Lower lobe of right lung (tissue), 2 donors: ENCODE measurements around the gene RPS23. TPM values are rescaled to one million over a fixed set of nuclear protein-coding genes. Genes with fewer than 3 reads are reported as not detected.

ENCODE experiments used
- ATAC-seq, 2 donors: fragments of 200-7000 bp; cut with Tn5 transposase; one replicate each; pipeline ENCODE4 v1.9.1; 2020 to 2022; ENCODE audit warnings: mild to moderate bottlenecking in 2 of 2, moderate library complexity in 2 of 2
- DNase-seq: peaks from one replicate; pipeline ENCODE4 v3.0.0-alpha.2; 2020
- H3K27ac ChIP-seq: fragments of 200-600 bp; one replicate; pipeline ENCODE4 v1.8.0; 2022
- H3K27me3 ChIP-seq: fragments of 200-600 bp; one replicate; pipeline ENCODE4 v1.8.0; 2022; ENCODE audit warnings: low read depth
- H3K36me3 ChIP-seq: fragments of 200-600 bp; one replicate; pipeline ENCODE4 v1.8.0; 2022; ENCODE audit warnings: mild to moderate bottlenecking
- H3K4me1 ChIP-seq: fragments of 200-600 bp; one replicate; pipeline ENCODE4 v1.8.0; 2022
- H3K4me3 ChIP-seq: fragments of 200-600 bp; one replicate; pipeline ENCODE4 v1.8.0; 2022; ENCODE audit warnings: mild to moderate bottlenecking
- H3K9me3 ChIP-seq: fragments of 200-600 bp; one replicate; pipeline ENCODE4 v1.8.0; 2022
- intact Hi-C: fragments of 100-400 bp; cut with DNase I; formaldehyde crosslinking; loops from one replicate; pipeline ENCODE4 v1.11.0; 2022
- total RNA-seq: library from RNA; stranded (reverse); fragmentation: NEBNext Ultra II Directional; extraction: Animal tissue kit (Norgen Biotek cat#: 25700); gene quantifications from one replicate; pipeline ENCODE4 v1.2.1, GENCODE V29; 2021
- TF ChIP-seq, protein P1 (sequence below): fragments of 200-600 bp; IDR thresholded peaks from one replicate; pipeline ENCODE4 v1.8.0; 2022; ENCODE audit warnings: antibody characterized with exemption, mild to moderate bottlenecking
- donor health status: DM: no; HTN: yes; CAD: no; lungs with severe emphysema.

RPS23 gene
- total RNA-seq, 1 donor from 2014 or later: 1,400 TPM

DNA sequence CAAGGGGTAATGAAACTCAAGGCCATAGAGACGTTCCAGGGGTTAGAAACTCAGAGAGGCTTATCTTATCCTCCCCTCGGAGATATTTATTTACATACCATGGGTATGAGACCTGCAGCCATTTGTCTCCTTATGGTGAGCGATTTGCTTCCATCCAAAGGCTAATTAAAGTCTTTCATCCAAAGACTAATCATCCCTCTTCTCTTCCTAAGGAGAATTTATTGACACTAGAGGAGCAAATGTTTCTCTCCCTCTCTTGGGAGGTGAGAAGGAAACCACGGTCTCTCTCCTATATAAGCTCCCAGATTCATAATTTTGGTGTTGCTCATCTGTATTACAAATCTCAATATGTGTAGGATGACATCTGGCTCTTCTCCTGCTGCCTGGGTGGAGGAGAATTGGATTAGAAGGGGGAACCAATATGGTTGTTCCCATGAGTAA, 31.0 kb upstream of the RPS23 start:
- intact Hi-C loops: no loop called here
- ATAC-seq: no peak

GRCh38 chr5:82308416-82308815, 30.3 kb upstream of the RPS23 start:
- Histone ChIP-seq H3K27ac (no peak overlapping the region), H3K36me3 (no peaks in the 10 kb centered on the region), H3K9me3 (no peaks in the 10 kb centered on the region), H3K27me3 (no peaks in the 10 kb centered on the region), H3K4me1 (peaks cover 14% of the 10 kb centered on the region), H3K4me3 (no peak overlapping the region)
- TF ChIP-seq, protein P1, sequence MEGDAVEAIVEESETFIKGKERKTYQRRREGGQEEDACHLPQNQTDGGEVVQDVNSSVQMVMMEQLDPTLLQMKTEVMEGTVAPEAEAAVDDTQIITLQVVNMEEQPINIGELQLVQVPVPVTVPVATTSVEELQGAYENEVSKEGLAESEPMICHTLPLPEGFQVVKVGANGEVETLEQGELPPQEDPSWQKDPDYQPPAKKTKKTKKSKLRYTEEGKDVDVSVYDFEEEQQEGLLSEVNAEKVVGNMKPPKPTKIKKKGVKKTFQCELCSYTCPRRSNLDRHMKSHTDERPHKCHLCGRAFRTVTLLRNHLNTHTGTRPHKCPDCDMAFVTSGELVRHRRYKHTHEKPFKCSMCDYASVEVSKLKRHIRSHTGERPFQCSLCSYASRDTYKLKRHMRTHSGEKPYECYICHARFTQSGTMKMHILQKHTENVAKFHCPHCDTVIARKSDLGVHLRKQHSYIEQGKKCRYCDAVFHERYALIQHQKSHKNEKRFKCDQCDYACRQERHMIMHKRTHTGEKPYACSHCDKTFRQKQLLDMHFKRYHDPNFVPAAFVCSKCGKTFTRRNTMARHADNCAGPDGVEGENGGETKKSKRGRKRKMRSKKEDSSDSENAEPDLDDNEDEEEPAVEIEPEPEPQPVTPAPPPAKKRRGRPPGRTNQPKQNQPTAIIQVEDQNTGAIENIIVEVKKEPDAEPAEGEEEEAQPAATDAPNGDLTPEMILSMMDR: no peak
- DNase-seq (no peak), ATAC-seq (no peak)
- intact Hi-C loops: no loop called here

More for the DNA sequence above, 31.0 kb upstream of the RPS23 start:
- H3K36me3 ChIP-seq: no peaks in the 10 kb centered on the region
- no peaks in the 10 kb centered on the region for H3K27me3 ChIP-seq
- TF ChIP-seq, protein P1: no peak
- DNase-seq: no peak
- H3K9me3 ChIP-seq: no peaks in the 10 kb centered on the region
- peaks cover 15% of the 10 kb centered on the region for H3K4me1 ChIP-seq
- H3K27ac ChIP-seq: no peak overlapping the region
- H3K4me3 ChIP-seq: no peak overlapping the region

DNA sequence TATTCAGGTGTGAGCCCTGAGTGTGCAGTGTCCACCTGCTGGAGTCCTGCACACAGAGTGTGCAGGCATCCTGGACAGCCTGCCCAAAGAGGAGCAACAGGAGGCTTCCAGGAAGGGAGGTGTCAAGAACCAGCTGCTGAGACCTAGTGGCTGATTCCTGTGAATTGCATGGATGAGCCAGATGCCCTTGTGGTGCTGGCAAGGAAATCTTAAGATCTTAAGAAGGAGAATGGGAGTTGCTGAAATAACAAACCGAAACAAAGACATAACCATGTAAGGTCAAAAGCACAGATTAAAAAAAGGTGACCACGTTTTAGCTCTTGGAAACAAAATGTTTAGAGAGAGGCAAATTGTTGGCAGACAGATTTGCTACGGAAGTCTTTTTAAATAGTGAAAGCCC, 29.3 kb upstream of the RPS23 start:
- H3K9me3 ChIP-seq: no peaks in the 10 kb centered on the region
- H3K27me3 ChIP-seq: no peaks in the 10 kb centered on the region
- H3K4me3 ChIP-seq: no peak overlapping the region
- no peaks in the 10 kb centered on the region for H3K36me3 ChIP-seq
- intact Hi-C loops: no loop called here
- TF ChIP-seq, protein P1: no peak
- ATAC-seq: no peak
- no peak overlapping the region for H3K27ac ChIP-seq
- no peak for DNase-seq
- H3K4me1 ChIP-seq: peaks cover 4% of the 10 kb centered on the region

DNA sequence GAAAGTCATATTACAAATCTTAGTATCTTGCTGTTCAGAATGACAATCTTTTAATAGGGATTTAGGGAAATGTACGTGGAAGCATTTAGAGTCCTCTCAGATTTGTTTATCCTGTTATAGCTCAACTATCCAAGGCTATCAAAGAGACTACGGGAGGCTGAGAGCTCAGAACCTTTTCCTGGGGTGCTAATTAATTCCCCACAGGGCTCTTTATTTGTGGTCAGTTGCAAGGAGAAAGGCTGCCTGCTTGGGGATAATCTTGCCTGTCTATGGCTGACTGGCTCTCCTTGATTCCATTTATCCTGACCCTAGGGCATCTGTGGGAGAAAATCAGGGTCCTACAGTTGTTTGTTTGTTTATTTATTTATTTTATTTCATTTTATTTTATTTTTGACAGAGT, 28.0 kb upstream of the RPS23 start:
- intact Hi-C loops: no loop called here
- ATAC-seq (no peak), DNase-seq (no peak)
- no peaks in the 10 kb centered on the region for H3K9me3 ChIP-seq
- H3K27ac ChIP-seq: no peak overlapping the region
- TF ChIP-seq, protein P1: no peak
- no peaks in the 10 kb centered on the region for H3K4me1 ChIP-seq
- H3K4me3 ChIP-seq: no peak overlapping the region
- H3K36me3 ChIP-seq: no peaks in the 10 kb centered on the region
- H3K27me3 ChIP-seq: no peaks in the 10 kb centered on the region

- Histone ChIP-seq H3K27ac (no peak overlapping the region), H3K4me1 (no peaks in the 10 kb centered on the region), H3K4me3 (no peak overlapping the region), H3K9me3 (no peaks in the 10 kb centered on the region), H3K27me3 (no peaks in the 10 kb centered on the region), H3K36me3 (no peaks in the 10 kb centered on the region)
- intact Hi-C loops: no loop called here
- DNase-seq (no peak), ATAC-seq (no peak)
- TF ChIP-seq, protein P1: no peak
Measured at GRCh38 chr5:82301190-82301589, 23.0 kb upstream of the RPS23 start.

GRCh38 chr5:82298668-82299067, 20.5 kb upstream of the RPS23 start:
- DNase-seq (no peak), ATAC-seq (no peak)
- no peak overlapping the region for H3K27ac ChIP-seq
- no peaks in the 10 kb centered on the region for H3K4me1 ChIP-seq
- no peaks in the 10 kb centered on the region for H3K9me3 ChIP-seq
- TF ChIP-seq, protein P1: no peak
- no peak overlapping the region for H3K4me3 ChIP-seq
- no peaks in the 10 kb centered on the region for H3K36me3 ChIP-seq
- intact Hi-C loops: no loop called here
- H3K27me3 ChIP-seq: no peaks in the 10 kb centered on the region
